ENCODE results near the gene GLIPR2.

- TF ChIP-seq CTCF (optimal IDR thresholded peaks at IDR 0.05 in 1 of 3, IDR thresholded peaks at IDR 0.05 in 1 of 3, conservative IDR thresholded peaks at IDR 0.05 in 1 of 3; ENCODE audit: extremely low read depth in 1 of 3, insufficient read depth in 2 of 3, low read length in 3 of 3), result no peak
- TF ChIP-seq EZH2 (IDR thresholded peaks at IDR 0.05; ENCODE audit: low read length), result no peak
These were observed 70.5 kb downstream of the GLIPR2 start for GRCh38 chr9:36207016-36207415.

Data from keratinocyte (primary cell).